Stimulated activated CD8-positive, alpha-beta memory T cell treated with anti-CD3 and anti-CD28 coated beads, Interleukin-12 subunit alpha, Interleukin-12 subunit beta, amount 100 ng/mL, for 4 hours (primary cell): Measurements from ENCODE around the gene EDDM13.
"Not testable (repeated sequence)": the region's sequence is repeated elsewhere in the genome, so short reads cannot be mapped to it uniquely, and the experiment has no call there.

Experiments
- DNase-seq: peaks from one replicate; pipeline ENCODE4 v3.0.0-alpha.2; 2020; ENCODE audit warnings: low read depth

Gene EDDM13

GRCh38 chr19:56321989-56322440, 49.5 kb downstream of the EDDM13 start:
- DNase-seq, result no peak

GRCh38 chr19:56324436-56324835, 51.9 kb downstream of the EDDM13 start:
- no peak for DNase-seq

- DNase-seq, result no peak
Measured at GRCh38 chr19:56332695-56333094, 60.1 kb downstream of the EDDM13 start.

- no peak for DNase-seq
Measured at GRCh38 chr19:56333506-56333905, 61.0 kb downstream of the EDDM13 start.

GRCh38 chr19:56335371-56335770, 62.8 kb downstream of the EDDM13 start:
- not testable (repeated sequence) for DNase-seq

GRCh38 chr19:56337077-56337476, 64.5 kb downstream of the EDDM13 start:
- not testable (repeated sequence) for DNase-seq

- not testable (repeated sequence) for DNase-seq
Measured at GRCh38 chr19:56339031-56339430, 66.5 kb downstream of the EDDM13 start.

GRCh38 chr19:56341948-56342347, 69.4 kb downstream of the EDDM13 start:
- no peak for DNase-seq

GRCh38 chr19:56347163-56347778, 74.7 kb downstream of the EDDM13 start:
- no peak for DNase-seq

GRCh38 chr19:56348289-56348877, 75.8 kb downstream of the EDDM13 start:
- no peak for DNase-seq

GRCh38 chr19:56350416-56351045, 78.0 kb downstream of the EDDM13 start:
- DNase-seq, result peak; percentile 5

- no peak for DNase-seq
Measured at GRCh38 chr19:56351208-56351607, 78.7 kb downstream of the EDDM13 start.

- DNase-seq, result no peak
Measured at GRCh38 chr19:56355517-56355916, 83.0 kb downstream of the EDDM13 start.

- DNase-seq, result no peak
Measured at GRCh38 chr19:56356944-56357343, 84.4 kb downstream of the EDDM13 start.
